H1 (cell line): ENCODE data around the gene S100A4.
"Not testable (repeated sequence)": the region's sequence is repeated elsewhere in the genome, so short reads cannot be mapped to it uniquely, and the experiment has no call there.

ENCODE experiments used
- EZH2 ChIP-seq: fragments of 200-600 bp; sonication (generic); IDR thresholded peaks from 2 replicates; pipeline ENCODE4 v1.7.1; 2012; ENCODE audit warnings: low read depth, mild to moderate bottlenecking, moderate library complexity, low read length, inconsistent platforms; ENCODE audit not compliant: severe bottlenecking
- TF ChIP-seq, protein P1 (sequence below), 3 experiments: IDR thresholded peaks; 1 replicate in 2 of 3; 2 replicates in 1 of 3; pipeline versions ENCODE4 v1.5.1 to v1.6.1; 2011; ENCODE audit warnings: low read length in 3 of 3, mild to moderate bottlenecking in 3 of 3, inconsistent platforms in 2 of 3, low read depth in 1 of 3, moderate library complexity in 1 of 3; ENCODE audit not compliant: insufficient read depth in 1 of 3; ENCODE audit errors: control extremely low read depth in 1 of 3

DNA sequence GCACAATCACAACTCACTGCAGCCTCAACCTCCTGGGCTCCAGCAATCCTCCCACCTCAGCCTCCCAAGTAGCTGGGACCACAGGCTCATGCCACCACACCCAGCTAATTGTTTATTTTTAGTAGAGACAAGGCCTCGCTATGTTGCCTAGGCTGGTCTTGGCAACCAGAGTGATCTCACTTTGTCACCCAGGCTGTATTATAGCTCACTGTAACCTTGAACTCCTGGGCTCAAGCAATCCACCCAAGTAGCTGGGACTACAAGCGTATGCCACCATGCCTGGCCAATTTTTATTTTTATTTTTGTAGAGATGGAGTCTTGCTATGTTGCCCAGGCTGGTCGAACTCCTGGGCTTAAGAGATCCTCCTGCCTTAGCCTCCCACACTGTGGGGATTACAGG, 16.4 kb upstream of the S100A4 start:
- TF ChIP-seq, protein P1, sequence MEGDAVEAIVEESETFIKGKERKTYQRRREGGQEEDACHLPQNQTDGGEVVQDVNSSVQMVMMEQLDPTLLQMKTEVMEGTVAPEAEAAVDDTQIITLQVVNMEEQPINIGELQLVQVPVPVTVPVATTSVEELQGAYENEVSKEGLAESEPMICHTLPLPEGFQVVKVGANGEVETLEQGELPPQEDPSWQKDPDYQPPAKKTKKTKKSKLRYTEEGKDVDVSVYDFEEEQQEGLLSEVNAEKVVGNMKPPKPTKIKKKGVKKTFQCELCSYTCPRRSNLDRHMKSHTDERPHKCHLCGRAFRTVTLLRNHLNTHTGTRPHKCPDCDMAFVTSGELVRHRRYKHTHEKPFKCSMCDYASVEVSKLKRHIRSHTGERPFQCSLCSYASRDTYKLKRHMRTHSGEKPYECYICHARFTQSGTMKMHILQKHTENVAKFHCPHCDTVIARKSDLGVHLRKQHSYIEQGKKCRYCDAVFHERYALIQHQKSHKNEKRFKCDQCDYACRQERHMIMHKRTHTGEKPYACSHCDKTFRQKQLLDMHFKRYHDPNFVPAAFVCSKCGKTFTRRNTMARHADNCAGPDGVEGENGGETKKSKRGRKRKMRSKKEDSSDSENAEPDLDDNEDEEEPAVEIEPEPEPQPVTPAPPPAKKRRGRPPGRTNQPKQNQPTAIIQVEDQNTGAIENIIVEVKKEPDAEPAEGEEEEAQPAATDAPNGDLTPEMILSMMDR (IDR thresholded peaks at IDR 0.05; ENCODE audit: control extremely low read depth in 1 of 3, insufficient read depth in 1 of 3, low read depth in 1 of 3, low read length in 3 of 3) = not testable (repeated sequence)
- TF ChIP-seq EZH2 = not testable (repeated sequence)
